Measurements from ENCODE around the gene CXCL16.

CXCL16 gene

GRCh38 chr17:4751932-4752331 is 12.2 kb upstream of the CXCL16 start:
- DNase-seq (ENCODE audit: low read depth in 1 of 2, low spot score in 1 of 2), result no peak

DNA sequence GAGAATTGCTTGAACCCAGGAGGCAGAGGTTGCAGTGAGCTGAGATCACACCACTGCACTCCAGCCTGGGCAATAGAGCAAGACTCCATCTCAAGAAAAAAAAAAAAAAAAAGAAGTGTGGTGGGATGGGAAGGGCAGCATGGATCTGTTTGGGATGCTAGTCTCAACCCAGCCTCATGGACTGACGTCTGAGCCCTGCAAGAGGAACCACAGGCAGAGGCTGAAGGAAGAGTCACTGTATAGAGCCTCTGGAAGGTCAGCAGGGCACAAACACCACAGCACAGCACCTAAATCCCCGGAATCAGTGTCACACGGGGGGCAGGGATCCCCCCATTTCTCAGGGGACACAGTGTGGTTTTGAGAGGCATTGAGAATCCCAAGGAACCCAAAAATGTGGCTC is 10.9 kb upstream of the CXCL16 start:
- no peak for DNase-seq (ENCODE audit: low read depth in 1 of 2, low spot score in 1 of 2)

DNA sequence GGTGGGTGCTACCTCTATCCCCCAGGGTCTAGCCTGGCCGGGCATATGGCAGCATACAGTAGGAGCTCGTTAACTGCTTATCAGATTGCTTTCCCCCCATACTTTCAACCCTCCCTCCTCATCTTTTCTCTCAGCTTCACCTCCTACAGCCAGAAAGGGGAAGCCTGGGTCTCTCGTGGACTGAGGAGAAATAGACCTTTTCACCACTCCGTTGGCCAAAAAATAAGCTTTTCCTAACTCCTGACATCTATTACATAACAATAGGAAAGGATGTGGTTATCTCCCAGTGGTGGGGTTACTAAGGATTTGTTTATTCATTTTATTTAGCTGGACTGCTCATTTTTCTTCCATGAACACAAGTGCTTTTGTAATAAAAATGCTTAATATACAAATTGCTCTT is 9.0 kb upstream of the CXCL16 start:
- no peak for DNase-seq (ENCODE audit: low read depth in 1 of 2, low spot score in 1 of 2)

GRCh38 chr17:4747847-4748246 is 8.1 kb upstream of the CXCL16 start:
- no peak for DNase-seq (ENCODE audit: low read depth in 1 of 2, low spot score in 1 of 2)

GRCh38 chr17:4744999-4745969 is 5.6 kb upstream of the CXCL16 start:
- no peak for DNase-seq (ENCODE audit: low read depth in 1 of 2, low spot score in 1 of 2)

GRCh38 chr17:4743898-4744297 is 4.2 kb upstream of the CXCL16 start:
- DNase-seq (ENCODE audit: low read depth in 1 of 2, low spot score in 1 of 2), result no peak

DNA sequence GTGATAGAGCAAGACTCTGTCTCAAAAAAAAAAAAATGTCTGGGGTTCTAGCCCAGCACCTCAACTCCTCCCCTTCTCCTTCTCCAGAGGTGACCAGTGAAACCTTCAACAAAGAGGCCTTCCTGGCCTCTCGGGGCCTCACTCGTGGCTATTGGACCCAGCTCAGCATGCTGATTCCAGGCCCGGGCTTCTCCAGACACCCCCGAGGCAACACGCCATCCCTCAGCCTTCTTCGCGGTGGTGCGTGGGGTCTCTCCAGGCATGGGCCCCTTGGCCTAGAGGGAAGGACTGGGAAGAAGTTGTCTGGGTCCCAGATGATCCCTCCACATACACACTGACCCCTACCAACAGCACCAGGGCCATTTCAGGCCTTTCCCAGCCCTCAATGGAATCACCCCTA is 3.5 kb upstream of the CXCL16 start:
- DNase-seq (ENCODE audit: low read depth in 1 of 2, low spot score in 1 of 2), result no peak

DNA sequence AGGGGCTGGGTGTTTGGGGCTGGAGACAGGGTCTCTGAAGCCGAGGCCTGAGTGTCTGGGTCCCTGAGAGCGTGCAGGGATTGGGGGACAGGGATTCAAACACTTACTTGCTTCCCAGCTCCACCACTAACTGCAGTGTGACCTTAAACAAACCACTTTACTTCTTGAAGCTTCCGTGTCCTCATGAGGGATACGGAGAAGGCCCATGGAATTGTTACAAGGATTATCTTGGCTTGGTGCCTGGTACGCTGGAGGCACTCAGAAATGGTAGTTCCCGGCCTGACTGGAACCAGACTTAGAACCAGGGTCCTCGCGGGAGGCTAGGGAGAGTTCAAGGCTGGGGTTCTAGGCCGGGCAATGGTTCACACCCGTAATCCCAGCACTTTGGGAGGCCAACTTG is 2.9 kb upstream of the CXCL16 start:
- DNase-seq (ENCODE audit: low read depth in 1 of 2, low spot score in 1 of 2), result no peak

GRCh38 chr17:4742133-4742532 is 2.4 kb upstream of the CXCL16 start:
- DNase-seq (ENCODE audit: low read depth in 1 of 2, low spot score in 1 of 2), result no peak

GRCh38 chr17:4741544-4741943 is 1.8 kb upstream of the CXCL16 start:
- DNase-seq (ENCODE audit: low read depth in 1 of 2, low spot score in 1 of 2), result no peak

DNA sequence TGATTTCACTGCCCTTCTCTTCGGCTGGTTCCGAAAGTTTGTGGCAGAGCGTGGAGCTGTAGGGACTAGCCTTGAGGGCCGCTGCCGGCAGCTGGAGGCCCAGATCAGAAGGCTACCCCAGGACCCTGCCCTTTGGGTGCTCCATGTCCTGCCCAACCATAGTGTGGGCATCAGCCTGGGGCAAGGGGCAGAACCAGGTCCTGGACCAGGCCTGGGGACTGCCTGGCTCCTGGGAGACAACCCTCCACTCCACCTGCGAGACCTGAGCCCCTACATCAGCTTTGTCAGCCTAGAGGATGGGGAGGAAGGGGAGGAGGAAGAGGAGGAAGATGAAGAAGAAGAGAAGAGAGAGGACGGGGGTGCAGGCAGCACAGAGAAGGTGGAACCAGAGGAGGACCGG is 856 bp upstream of the CXCL16 start:
- DNase-seq (ENCODE audit: low read depth in 1 of 2, low spot score in 1 of 2), result no peak

DNA sequence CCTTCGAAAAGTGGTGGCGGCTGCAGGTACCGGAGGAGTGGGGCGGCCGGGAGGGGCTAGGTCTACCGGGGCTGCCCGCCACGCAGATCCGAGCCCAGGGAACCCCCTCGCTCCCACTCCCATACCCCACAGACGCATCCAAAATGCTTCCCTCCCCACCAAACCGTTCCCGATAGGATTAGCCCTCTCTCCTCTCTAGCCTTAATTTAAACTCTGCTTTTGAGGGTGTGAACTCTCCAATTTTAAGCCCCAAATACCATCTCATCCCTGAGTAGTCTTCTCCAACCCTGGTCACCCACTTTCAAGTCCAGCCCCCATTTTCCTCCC is 260 bp upstream of the CXCL16 start:
- DNase-seq (ENCODE audit: low read depth in 1 of 2, low spot score in 1 of 2), result no peak

- DNase-seq (ENCODE audit: low read depth in 1 of 2, low spot score in 1 of 2), result no peak
These were observed 1.3 kb downstream of the CXCL16 start for GRCh38 chr17:4738136-4739121.

- DNase-seq (ENCODE audit: low read depth in 1 of 2, low spot score in 1 of 2), result no peak
These were observed 3.7 kb downstream of the CXCL16 start for GRCh38 chr17:4735876-4736651.

GRCh38 chr17:4734857-4735475 is 4.8 kb downstream of the CXCL16 start:
- DNase-seq (ENCODE audit: low read depth in 1 of 2, low spot score in 1 of 2), result no peak

GRCh38 chr17:4733073-4733531 is 6.6 kb downstream of the CXCL16 start:
- DNase-seq (ENCODE audit: low read depth in 1 of 2, low spot score in 1 of 2), result no peak

DNA sequence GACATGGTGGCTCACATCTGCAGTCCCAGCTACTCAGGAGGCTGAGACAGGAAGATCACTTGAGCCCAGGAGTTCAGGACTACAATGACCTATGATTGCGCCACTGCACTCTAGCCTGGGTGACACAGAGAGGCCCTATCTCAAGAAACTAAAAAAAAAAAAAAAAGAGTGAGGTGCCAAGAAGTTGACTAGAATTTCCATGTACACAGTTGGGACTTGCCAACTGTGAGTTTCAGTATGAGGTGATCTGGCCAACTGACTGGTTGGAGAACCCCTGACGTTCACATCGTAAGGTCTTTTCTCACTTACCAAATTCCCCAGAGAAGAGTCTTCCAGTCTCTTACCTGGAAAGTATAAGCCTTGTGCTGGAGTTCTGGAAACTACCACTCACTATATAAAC is 11.6 kb downstream of the CXCL16 start:
- DNase-seq (ENCODE audit: low read depth in 1 of 2, low spot score in 1 of 2), result no peak

DNA sequence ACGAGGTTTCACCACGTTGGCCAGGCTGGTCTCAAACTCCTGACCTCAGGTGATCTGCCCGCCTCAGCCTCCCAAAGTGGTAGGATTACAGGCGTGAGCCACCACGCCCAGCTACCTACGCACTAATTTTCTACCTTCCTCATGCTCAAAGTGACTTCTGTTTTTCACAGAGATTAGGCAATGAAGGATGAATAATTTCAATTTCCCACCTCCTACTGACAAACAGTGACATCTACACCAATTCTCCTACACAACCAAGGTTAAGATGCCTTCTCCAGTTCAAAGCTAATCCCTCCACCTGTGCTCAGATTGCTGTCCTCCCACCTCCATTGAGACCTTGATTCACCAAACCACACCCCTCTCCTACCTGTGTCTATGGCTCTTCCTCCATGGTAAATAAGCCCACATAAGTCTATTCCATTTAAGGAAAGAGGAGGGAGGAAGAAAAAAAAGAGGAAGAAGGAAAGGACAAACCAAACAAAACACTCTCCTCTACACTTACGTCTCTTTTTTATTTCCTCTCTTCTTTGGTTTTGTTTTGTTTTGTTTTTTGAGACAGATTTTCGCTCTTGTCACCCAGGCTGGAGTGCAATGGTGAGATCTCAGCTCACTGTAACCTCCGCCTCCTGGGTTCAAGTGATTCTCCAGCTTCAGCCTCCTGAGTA is 13.9 kb downstream of the CXCL16 start:
- DNase-seq (ENCODE audit: low read depth in 1 of 2, low spot score in 1 of 2), result no peak

DNA sequence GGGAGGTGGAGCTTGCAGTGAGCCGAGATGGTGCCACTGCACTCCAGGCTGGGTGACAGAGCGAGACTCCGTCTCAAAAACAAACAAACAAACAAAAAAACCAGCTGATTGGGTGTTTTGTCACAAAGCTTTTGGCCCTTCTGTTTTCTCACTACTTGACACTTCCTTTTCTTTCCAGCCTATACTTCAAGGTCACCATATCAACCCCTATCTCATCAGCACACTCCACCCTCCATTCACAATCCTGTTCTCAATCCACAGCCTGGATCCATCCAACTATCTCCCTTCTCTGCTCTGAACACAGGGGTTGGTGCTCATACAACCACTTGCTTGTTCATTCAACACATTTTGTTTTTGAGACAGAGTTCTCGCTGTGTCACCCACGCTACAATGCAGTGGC is 15.1 kb downstream of the CXCL16 start:
- DNase-seq (ENCODE audit: low read depth in 1 of 2, low spot score in 1 of 2), result no peak

GRCh38 chr17:4722678-4723240 is 17.0 kb downstream of the CXCL16 start:
- no peak for DNase-seq (ENCODE audit: low read depth in 1 of 2, low spot score in 1 of 2)

Data from stimulated activated CD4-positive, alpha-beta T cell treated with anti-CD3 and anti-CD28 coated beads, Interleukin-15, amount 100 ng/mL, for 1 hour (primary cell).